ENCODE results near the gene KCTD19.
"Not testable (repeated sequence)": the region's sequence is repeated elsewhere in the genome, so short reads cannot be mapped to it uniquely, and the experiment has no call there.

Gene KCTD19

DNA sequence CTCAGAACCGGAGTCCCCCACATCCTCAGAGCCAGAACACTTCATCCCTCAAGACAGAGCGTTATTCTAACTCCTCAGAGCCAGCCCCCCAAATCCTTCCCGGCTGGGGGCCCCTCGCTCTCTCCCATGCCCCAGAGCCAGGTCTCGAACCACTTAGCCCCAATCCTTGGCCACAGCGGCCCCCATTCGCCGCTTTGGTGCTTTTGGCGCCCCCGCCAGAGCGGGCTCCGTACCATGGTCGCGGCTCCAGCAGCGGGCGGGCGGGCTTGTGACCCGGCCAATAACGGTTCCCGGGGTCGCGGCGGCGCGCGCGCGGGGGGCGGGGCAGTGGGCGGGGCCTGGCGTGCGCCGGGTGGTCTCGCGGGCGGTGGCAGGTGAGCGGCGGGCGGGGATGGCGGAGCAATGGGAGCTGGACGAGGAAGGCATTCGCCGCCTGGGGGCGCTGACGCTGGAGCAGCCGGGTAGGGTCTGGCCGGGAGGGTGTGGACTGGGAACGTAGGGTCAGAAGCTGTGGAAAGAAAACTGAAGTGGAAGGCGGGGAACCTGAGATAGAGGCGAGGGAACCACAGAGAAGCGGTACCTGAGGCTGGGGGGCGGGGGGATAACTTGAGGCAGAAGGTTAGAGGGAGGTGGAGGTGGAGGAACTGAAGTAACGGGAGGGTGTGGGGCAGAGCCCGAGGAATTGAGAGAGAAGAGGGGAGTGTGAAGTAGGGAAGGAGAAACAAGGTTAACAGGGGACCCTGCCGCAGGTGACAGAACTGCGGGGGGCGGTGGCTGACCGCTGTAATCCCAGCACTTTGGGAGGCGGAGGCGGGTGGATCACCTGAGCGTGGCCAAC lies at the start of gene KCTD19, which contains the start of gene LRRC36:
Gene KCTD19, minus strand, starts transcription at position 270 of the 838 bp plus-strand sequence. Its CDS starts 34 bp downstream, at position 236.
Gene LRRC36, plus strand, starts transcription at position 344 of the 838 bp plus-strand sequence. Its CDS starts 48 bp downstream, at position 392.
- DNase-seq = no peak

DNA sequence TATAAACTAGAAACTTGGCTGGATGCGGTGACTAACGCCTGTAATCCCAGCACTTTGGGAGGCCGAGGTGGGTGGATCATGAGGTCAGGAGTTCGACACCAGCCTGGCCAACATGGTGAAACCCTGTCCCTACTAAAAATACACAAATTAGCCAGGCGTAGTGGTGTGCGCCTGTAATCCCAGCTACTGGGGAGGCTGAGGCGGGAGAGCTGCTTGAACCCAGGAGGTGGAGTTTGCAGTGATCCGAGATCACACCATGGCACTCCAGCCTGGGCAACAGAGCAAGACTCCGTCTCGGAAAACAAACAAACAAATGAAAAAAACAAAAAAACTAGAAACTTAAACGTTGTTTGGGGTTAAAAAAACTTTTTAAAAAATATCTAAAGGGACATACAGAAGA lies 49.5 kb upstream of the KCTD19 start:
- not testable (repeated sequence) for DNase-seq

DNA sequence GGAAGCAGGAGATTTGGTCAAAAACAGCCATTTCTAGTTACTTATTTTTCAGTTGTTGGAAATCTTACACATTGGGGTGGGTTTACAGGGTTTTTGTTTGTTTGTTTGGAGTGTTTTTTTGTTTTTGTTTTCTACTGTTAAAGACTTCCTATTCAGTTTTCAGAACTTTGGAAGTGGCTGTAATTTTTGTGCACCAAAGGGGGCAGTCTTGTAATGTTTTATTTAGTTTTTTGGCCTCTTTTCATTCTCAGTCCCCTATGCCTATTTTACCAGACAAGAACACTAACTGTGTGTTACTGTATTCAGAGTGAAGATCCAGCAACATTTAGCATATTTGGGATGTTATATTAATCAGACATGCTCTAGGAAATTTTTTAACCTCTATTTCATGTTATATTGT lies 46.1 kb upstream of the KCTD19 start:
- DNase-seq = peak in 1 of 2 experiments; percentile 20

DNA sequence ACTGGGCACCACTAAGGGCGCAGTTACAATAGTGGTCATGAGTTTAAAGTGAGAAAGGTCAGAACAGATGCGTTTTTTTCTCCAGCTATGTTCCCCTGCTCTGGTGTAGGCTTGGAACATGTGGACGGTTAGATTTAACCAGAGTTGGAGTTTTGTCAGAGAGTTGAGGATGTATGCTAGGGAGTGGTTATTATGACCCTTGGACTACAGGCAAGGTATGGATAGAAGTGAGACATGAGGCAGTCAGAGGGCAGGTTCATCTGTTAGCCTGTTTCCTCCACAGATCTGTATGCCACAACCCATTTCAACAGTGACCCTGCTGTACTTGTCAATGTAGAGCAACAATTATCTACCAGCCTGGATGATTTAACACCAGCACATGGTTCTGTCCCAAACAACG lies 44.1 kb upstream of the KCTD19 start:
- no peak for DNase-seq

DNA sequence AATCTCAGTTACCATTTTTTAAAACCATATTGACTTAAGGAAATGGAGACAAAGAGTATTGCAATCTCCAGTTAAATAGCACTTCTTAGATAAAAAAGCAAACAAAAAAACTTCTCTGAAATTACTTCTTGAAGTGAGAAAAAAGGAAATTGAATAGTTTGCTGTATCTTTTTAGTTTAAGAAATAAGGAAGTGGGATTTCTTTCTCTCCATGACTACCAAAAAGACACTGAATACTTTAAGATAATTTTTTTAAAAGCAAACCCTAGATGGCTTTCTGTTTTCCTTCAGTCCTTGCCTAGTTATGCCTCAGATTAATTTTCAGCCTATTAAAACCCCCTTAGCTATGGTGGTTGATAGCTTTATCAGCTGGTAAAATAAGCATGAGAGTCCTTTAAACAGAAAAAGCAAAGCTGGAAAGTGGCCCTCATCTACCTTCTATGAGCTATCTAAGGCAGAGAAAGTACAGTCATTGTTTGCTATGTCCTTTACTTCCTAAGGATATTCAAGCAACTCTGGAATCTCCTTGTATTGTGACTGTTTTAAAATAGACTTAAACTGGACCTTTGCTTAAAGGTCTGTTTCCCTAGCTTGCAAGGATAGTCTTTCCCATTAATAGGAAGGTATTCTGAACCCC lies 38.2 kb upstream of the KCTD19 start:
- no peak for DNase-seq

DNA sequence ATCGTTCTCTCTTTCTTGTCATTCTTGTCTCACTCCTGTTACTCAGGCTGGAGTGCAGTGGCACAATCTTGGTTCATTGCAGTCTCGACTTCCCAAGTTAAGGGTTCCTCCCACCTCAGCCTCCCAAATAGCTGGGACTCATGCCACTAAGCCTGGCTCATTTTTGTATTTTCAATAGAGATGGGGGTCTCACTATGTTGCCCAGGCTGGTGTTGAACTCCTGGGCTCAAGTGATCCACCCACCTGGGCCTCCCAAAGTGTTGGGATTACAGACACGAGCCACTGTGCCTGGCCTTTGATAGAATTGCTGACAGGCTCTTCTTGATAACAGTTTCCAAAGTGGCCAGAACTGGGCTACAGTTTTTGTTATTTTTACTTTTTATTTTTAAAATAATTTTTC lies 34.5 kb upstream of the KCTD19 start:
- DNase-seq = no peak

DNA sequence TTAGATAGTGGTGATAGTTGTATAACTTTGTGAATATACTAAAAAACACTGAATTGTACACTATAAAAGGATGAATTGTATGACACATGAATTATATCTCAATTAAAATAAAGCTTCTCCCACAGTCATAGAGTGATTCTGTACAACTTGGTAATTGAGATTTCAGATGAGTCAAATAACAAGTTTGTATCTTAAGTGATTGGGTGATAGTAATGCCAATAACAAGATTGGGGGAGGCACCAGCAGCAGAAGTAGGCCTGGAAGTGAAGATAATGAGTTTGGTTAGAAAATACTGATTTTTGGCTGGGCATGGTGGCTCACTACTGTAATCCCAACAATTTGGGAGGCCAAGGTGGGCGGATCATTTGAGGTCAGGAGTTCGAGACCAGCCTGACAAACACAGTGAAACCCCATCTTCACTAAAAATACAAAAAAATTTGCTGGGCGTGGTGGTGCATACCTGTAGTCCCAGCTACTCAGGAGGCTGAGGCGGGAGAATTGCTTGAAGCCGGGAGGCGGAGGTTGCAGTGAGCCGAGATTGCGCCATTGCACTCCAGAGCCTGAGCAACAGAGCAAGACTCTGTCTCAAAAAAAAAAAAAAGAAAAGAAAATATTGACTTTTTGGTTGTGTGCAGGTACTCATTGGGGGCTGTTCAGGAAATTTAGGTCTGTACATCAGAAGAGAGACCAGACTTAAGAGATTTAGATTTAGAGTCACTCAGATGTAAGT lies 33.2 kb upstream of the KCTD19 start:
- DNase-seq = not testable (repeated sequence)

DNA sequence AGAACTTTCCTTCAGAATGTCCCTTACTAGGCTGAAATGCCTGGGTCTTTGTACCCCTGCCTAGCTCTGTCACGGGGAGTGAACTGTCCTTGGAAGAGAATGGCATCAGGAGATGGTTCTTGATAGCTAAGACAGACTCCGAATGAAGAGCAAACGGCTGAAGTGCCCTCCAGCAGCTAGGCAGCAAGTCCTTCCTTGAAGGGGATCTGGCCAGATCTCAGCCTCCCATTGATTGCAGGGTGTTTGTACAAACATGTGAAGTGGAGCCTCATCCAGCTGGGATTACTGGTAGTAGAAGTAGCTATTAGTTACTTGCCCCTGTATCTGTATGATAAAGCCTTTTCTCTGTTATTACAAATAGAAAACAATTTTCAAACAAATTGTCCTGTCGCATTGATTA lies 31.0 kb upstream of the KCTD19 start:
- DNase-seq = no peak

DNA sequence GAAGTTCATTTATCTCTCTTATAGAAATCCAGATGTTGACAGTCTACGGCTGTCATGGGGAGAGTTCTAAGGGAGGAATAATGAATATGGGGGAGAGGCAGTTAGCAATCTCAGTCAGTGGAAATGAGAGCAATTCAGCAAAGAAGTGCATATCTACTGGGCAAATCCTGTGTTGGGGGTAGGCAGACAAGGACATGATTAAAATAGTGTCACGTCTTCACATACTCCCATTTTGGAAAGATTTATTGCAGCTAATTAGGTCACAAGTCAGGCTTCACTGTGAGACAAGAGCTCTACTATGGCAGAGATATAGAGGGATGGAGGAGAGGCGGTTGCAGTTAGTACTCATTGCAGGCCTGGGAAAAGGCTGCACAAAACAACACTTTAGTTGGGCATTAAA lies 29.9 kb upstream of the KCTD19 start:
- no peak for DNase-seq

DNA sequence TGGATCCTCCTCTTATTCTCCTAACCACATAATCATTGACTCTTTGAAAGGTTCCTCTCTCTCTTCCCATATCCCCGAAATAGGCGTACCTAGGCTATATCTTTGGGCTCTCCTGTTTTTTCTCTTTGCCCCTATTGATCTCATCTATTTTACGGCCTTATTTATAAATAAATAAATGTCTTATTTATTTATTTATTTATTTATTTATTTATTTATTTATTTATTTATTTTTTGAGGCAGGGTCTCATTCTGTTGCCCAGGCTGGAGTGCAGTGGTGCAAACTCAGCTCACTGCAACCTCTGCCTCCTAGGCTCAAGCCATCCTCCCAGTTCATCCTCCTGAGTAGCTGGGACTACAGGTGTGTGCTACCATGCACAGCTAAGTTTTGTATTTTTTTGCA lies 25.9 kb upstream of the KCTD19 start:
- DNase-seq = not testable (repeated sequence)

DNA sequence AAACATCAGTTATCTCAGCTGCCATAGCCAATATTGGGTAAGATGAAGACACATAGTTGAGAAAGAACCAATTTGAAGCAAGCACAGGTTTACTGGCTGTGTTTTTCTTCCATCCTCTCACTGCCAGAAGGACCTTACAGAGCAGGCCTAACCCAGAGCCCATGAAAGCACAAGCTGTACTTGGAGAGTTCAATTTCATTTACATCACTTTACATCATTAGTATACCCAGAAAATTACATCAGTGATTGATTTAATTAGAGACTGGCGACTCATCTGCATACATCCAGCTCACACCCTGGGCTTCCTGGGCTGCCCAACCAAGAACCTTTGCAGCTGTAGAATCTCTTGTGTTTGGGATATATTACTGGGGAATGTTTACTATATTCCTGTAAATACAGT lies 23.8 kb upstream of the KCTD19 start:
- no peak for DNase-seq

DNA sequence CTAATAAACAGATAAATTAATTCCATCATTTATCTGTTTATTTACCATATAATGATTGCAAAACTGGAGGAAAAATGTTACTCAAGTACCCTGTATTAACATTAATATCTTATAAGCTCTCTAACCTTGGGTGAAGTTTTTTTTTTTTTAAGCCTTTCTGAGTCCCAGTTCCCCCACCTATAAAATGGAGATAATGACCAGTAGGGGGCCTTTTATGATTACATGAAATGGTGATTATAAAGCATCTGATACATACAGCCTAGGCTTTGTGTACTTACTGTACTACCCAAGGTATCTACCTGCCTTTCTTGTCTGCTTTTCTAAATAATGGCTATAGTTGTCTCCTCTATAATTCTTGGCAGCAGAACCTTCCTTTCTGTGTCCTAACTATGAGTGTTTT lies 22.6 kb upstream of the KCTD19 start:
- DNase-seq = peak in 1 of 2 experiments; percentile 54

DNA sequence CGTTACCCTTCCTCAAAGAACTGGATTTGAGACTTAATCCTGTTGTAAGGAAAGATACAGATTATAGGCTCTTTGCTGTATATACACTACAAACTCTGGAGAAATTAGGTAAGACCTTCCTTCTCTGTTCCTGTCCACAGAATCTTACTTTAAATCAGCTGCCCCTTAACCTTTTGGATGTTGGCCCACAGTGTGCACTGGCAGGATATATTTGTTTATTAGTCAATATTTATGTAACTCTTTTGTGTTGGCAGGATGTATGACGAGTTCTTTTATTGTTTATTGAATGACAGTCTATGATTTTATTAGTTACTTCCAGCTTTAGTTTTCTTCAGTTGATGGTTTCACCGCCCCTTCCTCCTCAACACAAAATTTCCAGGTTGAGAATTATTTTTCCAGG lies 19.8 kb upstream of the KCTD19 start:
- no peak for DNase-seq

DNA sequence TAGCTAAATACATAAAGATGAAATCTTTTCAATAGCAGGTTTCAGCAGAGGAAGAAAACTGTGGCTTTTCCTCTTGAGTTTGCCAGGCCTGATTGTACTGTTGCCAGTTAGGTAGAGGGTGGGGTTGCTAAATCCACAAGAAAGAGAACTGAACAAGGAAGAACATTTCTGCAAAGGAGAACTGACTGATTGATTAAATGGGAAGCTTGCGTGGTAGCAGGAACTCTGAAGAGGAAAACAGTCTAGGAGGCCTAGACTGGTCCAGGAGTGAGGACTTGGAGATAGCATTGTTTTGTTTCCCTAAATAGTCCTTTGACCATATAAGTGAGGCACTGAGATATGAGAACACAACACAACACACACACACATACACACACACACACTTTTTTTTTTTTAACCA lies 18.9 kb upstream of the KCTD19 start:
- DNase-seq = no peak

DNA sequence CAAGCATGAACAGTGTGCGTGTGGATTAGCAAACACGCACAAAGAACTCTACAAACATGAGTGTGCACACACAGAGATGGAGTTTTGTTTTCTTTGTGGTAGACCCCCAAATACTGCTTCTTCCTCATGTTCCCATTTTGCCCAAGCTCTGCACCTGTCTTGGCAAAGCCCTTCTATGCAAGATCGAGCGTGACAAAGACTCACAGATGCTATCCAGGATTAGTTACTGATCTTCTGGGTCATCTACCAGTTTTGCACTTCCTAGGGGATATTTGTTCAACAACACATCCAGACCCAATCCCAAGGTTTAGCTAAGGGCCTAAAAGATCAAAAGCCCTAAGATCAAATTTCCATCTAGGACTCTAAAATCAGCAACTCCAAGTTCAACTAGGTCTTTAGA lies 16.1 kb upstream of the KCTD19 start:
- no peak for DNase-seq

DNA sequence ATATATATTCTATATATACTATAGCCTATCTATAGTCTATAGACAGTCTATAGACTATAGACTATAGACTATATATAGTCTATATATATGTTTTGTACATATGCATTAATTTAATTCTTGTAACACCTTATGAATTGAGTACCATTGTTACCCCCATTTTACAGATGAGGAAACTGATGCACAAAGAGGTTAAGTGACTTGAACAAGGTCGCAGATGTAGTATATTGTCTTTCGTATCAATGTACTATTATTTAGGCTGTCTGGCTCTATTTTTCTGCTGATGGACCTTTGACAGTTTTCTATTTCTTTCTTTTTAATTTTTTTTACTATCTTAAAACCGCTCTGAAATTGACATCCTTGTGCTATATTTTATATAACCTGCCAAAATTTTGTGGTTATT lies 14.7 kb upstream of the KCTD19 start:
- no peak for DNase-seq

DNA sequence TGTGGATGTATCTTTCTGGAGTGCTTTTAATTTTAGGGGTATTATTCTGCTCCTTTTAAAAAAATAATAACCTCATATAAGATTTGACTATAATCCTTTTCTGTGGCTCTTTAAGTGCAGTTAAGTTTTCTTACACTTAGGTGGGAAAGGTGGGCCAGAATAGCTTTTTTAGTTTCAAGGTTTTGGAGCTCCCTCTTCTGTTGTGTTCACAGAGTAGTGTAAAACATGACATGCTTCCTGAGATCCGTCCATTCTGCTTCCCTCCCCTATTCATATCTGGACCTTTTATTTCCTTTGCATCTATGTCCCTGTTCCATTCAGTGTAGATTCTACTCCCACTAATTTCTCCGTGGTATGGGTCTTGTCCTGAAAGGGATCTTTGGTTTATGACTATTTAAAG lies 12.9 kb upstream of the KCTD19 start:
- peak in 1 of 2 experiments; percentile 18 for DNase-seq

DNA sequence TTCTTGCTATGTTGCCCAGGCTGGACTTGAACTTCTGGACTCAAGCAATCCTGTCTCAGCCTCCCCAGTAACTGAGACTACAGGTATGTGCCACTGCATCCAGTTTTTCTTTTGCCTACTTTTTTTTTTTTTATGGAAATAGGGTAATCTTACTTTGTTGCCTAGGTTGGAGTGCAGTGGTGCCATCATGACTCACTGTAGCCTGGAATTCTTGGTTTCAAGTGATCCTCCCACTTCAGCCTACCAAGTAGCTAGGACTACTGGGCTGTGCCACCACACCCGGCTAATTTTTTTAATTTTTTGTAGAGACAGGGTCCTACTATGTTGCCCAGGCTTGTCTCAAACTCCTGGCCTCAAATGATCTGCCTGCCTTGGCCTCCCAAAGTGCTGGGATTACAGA lies 10.1 kb upstream of the KCTD19 start:
- DNase-seq = no peak

DNA sequence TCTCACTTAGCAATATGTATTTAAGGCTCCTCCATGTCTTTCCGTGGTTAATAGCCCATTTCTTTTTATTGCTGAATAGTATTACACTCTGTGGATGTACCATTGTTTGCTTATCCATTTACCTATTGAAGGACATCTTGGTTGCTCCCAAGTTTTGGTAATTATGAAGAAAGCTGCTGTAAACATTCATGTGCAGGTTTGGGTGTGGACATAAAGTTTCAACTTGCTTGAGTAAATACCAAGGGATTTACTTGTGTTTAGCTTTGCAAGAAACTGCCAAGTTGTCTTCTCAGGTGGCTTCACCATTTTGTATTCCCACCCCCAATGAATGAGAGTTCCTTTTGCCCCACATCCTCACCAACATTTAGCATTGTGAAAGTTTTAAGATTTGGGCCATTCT lies 9.6 kb upstream of the KCTD19 start:
- DNase-seq = no peak

DNA sequence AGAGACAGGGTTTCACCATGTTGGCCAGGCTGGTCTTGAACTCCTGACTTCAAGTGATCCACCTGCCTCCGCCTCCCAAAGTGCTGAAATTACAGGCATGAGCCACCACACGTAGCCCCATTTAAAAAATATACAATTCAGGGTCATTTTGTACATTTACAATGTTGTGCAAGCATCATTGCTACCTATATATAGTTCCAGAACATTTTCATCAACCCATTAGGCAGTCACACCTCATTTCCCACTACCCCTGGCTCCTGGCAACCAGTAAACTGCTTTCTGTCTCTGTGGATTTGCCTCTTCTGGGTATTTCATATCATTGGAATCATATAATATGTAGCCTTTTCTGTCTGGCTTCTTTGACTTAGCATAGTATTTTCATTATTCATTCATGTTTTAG lies 6.8 kb upstream of the KCTD19 start:
- no peak for DNase-seq

DNA sequence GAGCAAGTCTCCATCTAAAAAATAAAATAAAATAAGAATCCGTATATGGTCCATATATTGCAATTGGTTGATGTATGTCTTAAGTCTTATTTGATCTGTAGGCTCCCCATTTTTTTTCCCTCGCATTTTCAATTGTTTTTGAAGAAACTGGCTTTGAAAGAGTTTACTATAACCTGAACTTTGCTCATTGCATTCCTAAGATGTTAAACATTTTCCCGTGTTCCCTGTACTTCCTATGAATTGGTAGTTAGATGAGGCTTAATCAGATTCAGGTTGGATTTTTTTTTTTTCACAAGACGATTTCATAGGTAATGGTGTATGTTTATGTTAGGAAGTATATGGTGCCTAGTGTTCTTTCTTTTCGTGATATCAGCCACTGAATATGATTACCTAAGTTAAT lies 3.4 kb upstream of the KCTD19 start:
- no peak for DNase-seq

DNA sequence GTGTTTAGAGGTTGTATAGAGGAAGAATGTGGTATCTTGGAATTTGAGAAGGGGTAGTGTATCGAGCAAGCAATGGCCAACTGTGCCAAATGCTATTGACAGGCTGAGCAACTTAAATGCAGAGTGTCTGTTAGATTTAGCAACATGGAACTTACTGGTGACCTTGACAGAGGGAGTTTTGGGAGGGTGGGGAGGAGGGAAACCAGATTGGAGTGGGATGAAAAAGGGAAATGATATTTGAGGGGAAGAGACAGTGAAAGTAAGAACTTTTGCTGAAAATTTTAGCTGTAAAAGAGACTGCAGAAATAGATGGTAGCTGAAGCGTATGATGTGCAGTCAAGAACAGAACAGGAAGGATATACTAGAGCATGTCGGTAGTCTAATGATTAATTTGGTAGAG lies 1.2 kb upstream of the KCTD19 start:
- DNase-seq = no peak

DNA sequence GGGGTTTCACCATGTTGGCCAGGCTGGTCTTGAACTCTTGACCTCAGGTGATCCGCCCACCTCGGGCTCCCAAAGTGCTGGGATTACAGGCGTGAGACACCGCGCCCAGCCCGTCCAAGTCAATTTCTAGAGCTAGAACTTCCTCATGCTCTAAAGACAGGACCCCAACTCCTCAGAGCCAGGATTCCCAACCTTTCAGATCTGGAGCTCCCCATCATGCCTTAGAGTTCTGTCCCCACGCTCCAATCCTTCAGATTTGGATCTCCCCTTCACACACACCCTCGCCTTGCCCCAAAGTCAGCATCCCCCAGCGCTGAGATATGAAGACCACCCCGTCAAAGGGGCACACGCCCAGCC lies 448 bp downstream of the KCTD19 start:
- no peak for DNase-seq

DNA sequence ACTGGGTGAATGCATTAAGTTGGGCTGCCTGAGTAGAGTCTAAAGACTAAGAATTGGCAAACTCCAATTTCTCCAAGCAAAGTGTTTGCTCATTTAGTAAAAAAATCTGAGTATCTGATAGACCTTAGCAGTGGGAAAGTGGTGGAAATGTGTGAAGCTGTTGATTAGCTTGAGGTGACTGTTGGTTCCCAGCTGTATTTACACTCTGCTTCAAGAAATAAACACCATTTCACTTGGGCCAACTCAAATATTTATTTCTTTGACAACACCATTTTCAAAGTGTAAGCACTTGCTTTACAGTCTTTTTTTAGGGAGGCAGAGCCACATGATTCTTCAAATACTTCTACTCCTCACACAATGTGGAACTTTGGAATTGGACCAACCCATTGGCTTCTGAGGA lies 8.7 kb downstream of the KCTD19 start:
- DNase-seq = no peak

All from SW 1271 (cell line).